SK-N-SH (cell line): ENCODE results near the gene INPPL1. TPM values are rescaled to one million over a fixed set of nuclear protein-coding genes. Genes with fewer than 3 reads are reported as not detected.

Experiments used
- CTCF ChIA-PET: fragments of 300-600, 350-600 bp; formaldehyde crosslinking; extraction: SDS; loops from one replicate; lab custom pipeline; 2021; lab: Yijun Ruan, JAX
- POLR2A ChIA-PET: fragments of 350-600 bp; sonication (Branson Sonifier 250); formaldehyde crosslinking; extraction: SDS; loops from one replicate; lab custom pipeline; 2020; ENCODE audit warnings: antibody characterized with exemption, inconsistent platforms; lab: Yijun Ruan, JAX
- DNase-seq: peaks from one replicate; pipeline ENCODE4 v3.0.0; 2012
- H2AFZ ChIP-seq: fragments of 200-600 bp; sonication (generic); 2 replicates; pipeline ENCODE4 v1.8.1; 2016; ENCODE audit warnings: antibody characterized with exemption, mild to moderate bottlenecking, low read depth
- H3F3A ChIP-seq: fragments of 200-600 bp; sonication (generic); replicated peaks from 2 replicates; pipeline ENCODE3; 2016; ENCODE audit warnings: antibody characterized with exemption, mild to moderate bottlenecking; ENCODE audit not compliant: insufficient read depth
- H3K27ac ChIP-seq, 2 experiments: fragments of 200-500 bp in 1 of 2; fragments of 200-600 bp in 1 of 2; sonication (Bioruptor generic) in 1 of 2; sonication (generic), shearing (Covaris generic) in 1 of 2; 2 replicates each; pipeline versions ENCODE4 v1.5.1 to v1.6.1; 2014 to 2016; ENCODE audit warnings: low read depth in 2 of 2, inconsistent platforms in 1 of 2, low read length in 1 of 2, mild to moderate bottlenecking in 1 of 2, mixed read lengths in 1 of 2
- H3K27me3 ChIP-seq: fragments of 200-600 bp; sonication (generic), shearing (Covaris generic); 2 replicates; pipeline ENCODE4 v1.6.1; 2016; ENCODE audit warnings: mixed run types; ENCODE audit not compliant: insufficient read depth
- H3K36me3 ChIP-seq, 2 experiments: fragments of 200-500 bp in 1 of 2; fragments of 200-600 bp in 1 of 2; sonication (Bioruptor generic) in 1 of 2; sonication (generic) in 1 of 2; replicated peaks in 1 of 2; 2 replicates each; pipeline versions ENCODE3 to v1.5.1; 2014 to 2016; ENCODE audit warnings: low read length in 1 of 2, mild to moderate bottlenecking in 1 of 2; ENCODE audit not compliant: insufficient read depth in 2 of 2, control insufficient read depth in 1 of 2
- H3K4me1 ChIP-seq, 2 experiments: fragments of 200-500 bp in 1 of 2; fragments of 200-600 bp in 1 of 2; sonication (Bioruptor generic) in 1 of 2; sonication (generic), shearing (Covaris generic) in 1 of 2; 2 replicates each; pipeline versions ENCODE4 v1.5.1 to v1.6.1; 2014 to 2016; ENCODE audit warnings: low read depth in 1 of 2, low read length in 1 of 2, mixed run types in 1 of 2; ENCODE audit not compliant: insufficient read depth in 2 of 2, control insufficient read depth in 1 of 2
- H3K4me2 ChIP-seq: fragments of 200-600 bp; sonication (generic), shearing (Covaris generic); 2 replicates; pipeline ENCODE4 v1.6.1; 2017; ENCODE audit warnings: mixed run types
- H3K4me3 ChIP-seq, 2 experiments: fragments of 200-500 bp in 1 of 2; fragments of 200-600 bp in 1 of 2; sonication (Bioruptor generic) in 1 of 2; sonication (generic), shearing (Covaris generic) in 1 of 2; 2 replicates each; pipeline versions ENCODE4 v1.5.1 to v1.8.1; 2014 to 2016; ENCODE audit warnings: low read depth in 2 of 2, inconsistent platforms in 1 of 2, low read length in 1 of 2, mild to moderate bottlenecking in 1 of 2, mixed read lengths in 1 of 2, moderate library complexity in 1 of 2
- H3K79me2 ChIP-seq: fragments of 200-600 bp; sonication (generic); 2 replicates; pipeline ENCODE4 v1.8.1; 2017; ENCODE audit warnings: mild to moderate bottlenecking; ENCODE audit not compliant: insufficient read depth
- H3K9ac ChIP-seq: fragments of 200-600 bp; sonication (generic); 2 replicates; pipeline ENCODE4 v1.6.1; 2017; ENCODE audit warnings: mixed run types
- H3K9me2 ChIP-seq: fragments of 200-600 bp; sonication (generic); 2 replicates; pipeline ENCODE4 v1.6.1; 2017; ENCODE audit warnings: mixed run types
- H3K9me3 ChIP-seq: fragments of 200-600 bp; sonication (generic); 2 replicates; pipeline ENCODE4 v1.6.1; 2017; ENCODE audit warnings: mixed run types, mild to moderate bottlenecking, moderate library complexity
- H4K20me1 ChIP-seq: fragments of 200-600 bp; sonication (generic); 2 replicates; pipeline ENCODE4 v1.6.1; 2017; ENCODE audit warnings: mild to moderate bottlenecking, mixed run types; ENCODE audit not compliant: insufficient read depth
- CHD2 ChIP-seq: fragments of 150-350 bp; IDR thresholded peaks from 2 replicates; pipeline ENCODE4 v1.6.1; 2018; ENCODE audit warnings: low read length; ENCODE audit not compliant: partially characterized antibody
- ELF1 ChIP-seq: IDR thresholded peaks from 2 replicates; pipeline ENCODE4 v1.4.0; 2012
- EP300 ChIP-seq, 2 experiments: IDR thresholded peaks; 2 replicates each; pipeline versions ENCODE4 v1.4.0 to v1.6.1; 2012; ENCODE audit warnings: borderline replicate concordance in 1 of 2, low read depth in 1 of 2, low read length in 1 of 2
- FOXM1 ChIP-seq: IDR thresholded peaks from 2 replicates; pipeline ENCODE4 v1.4.0; 2012; ENCODE audit warnings: low read depth, mild to moderate bottlenecking
- GABPA ChIP-seq: IDR thresholded peaks from 2 replicates; pipeline ENCODE4 v1.4.0; 2012; ENCODE audit warnings: low read depth, mild to moderate bottlenecking
- JUND ChIP-seq: IDR thresholded peaks from 2 replicates; pipeline ENCODE4 v1.4.0; 2012
- MEF2A ChIP-seq: IDR thresholded peaks from 2 replicates; pipeline ENCODE4 v1.4.0; 2012; ENCODE audit warnings: low read depth, borderline replicate concordance
- MXI1 ChIP-seq: IDR thresholded peaks from 2 replicates; pipeline ENCODE4 v1.6.1; 2012; ENCODE audit warnings: mild to moderate bottlenecking, low read depth, low read length, improper control_type of control experiment
- POLR2AphosphoS5 ChIP-seq: IDR thresholded peaks from 2 replicates; pipeline ENCODE4 v1.6.1; 2012; ENCODE audit warnings: low read depth, low read length
- RAD21 ChIP-seq: IDR thresholded peaks from 2 replicates; pipeline ENCODE4 v1.6.1; 2012; ENCODE audit warnings: mild to moderate bottlenecking, low read length
- REST ChIP-seq: IDR thresholded peaks from 2 replicates; pipeline ENCODE4 v1.6.1; 2012; ENCODE audit warnings: mild to moderate bottlenecking, low read depth, low read length, moderate library complexity
- SMC3 ChIP-seq: IDR thresholded peaks from 2 replicates; pipeline ENCODE4 v1.6.1; 2012; ENCODE audit warnings: low read depth, low read length, improper control_type of control experiment
- TAF1 ChIP-seq: IDR thresholded peaks from 2 replicates; pipeline ENCODE4 v1.6.1; 2012; ENCODE audit warnings: low read depth, mild to moderate bottlenecking, low read length, moderate library complexity, borderline replicate concordance
- TCF12 ChIP-seq: IDR thresholded peaks from 2 replicates; pipeline ENCODE4 v1.4.0; 2012
- TEAD4 ChIP-seq: IDR thresholded peaks from 2 replicates; pipeline ENCODE4 v1.4.0; 2012; ENCODE audit warnings: mild to moderate bottlenecking, borderline replicate concordance; ENCODE audit not compliant: insufficient read depth
- YY1 ChIP-seq: IDR thresholded peaks from 2 replicates; pipeline ENCODE4 v1.4.0; 2012; ENCODE audit warnings: low read depth, mild to moderate bottlenecking
- WGBS: methylation state at CpG from one replicate; pipeline ENCODE4 v1.1.6; 2017; ENCODE audit warnings: low lambda C conversion rate; 5-methylcytosine and 5-hydroxymethylcytosine counted together
- polyA plus RNA-seq, 3 experiments: library from polyadenylated mRNA; depleted of rRNA; stranded (reverse); fragments of >200 nt; gene quantifications; 2 replicates each; pipeline ENCODE4 v1.2.3, GENCODE V29; 2012
- TF ChIP-seq, protein P1 (sequence below): fragments of 150-350 bp; IDR thresholded peaks from 2 replicates; pipeline ENCODE4 v1.6.1; 2016; ENCODE audit warnings: mild to moderate bottlenecking, low read depth, low read length
- TF ChIP-seq, protein P2 (sequence below): IDR thresholded peaks from 2 replicates; pipeline ENCODE4 v1.4.0; 2012; ENCODE audit warnings: low read depth, borderline replicate concordance
- TF ChIP-seq, protein P3 (sequence below): IDR thresholded peaks from 2 replicates; pipeline ENCODE4 v1.4.0; 2012; ENCODE audit warnings: low read depth, borderline replicate concordance

The INPPL1 gene, protein sequence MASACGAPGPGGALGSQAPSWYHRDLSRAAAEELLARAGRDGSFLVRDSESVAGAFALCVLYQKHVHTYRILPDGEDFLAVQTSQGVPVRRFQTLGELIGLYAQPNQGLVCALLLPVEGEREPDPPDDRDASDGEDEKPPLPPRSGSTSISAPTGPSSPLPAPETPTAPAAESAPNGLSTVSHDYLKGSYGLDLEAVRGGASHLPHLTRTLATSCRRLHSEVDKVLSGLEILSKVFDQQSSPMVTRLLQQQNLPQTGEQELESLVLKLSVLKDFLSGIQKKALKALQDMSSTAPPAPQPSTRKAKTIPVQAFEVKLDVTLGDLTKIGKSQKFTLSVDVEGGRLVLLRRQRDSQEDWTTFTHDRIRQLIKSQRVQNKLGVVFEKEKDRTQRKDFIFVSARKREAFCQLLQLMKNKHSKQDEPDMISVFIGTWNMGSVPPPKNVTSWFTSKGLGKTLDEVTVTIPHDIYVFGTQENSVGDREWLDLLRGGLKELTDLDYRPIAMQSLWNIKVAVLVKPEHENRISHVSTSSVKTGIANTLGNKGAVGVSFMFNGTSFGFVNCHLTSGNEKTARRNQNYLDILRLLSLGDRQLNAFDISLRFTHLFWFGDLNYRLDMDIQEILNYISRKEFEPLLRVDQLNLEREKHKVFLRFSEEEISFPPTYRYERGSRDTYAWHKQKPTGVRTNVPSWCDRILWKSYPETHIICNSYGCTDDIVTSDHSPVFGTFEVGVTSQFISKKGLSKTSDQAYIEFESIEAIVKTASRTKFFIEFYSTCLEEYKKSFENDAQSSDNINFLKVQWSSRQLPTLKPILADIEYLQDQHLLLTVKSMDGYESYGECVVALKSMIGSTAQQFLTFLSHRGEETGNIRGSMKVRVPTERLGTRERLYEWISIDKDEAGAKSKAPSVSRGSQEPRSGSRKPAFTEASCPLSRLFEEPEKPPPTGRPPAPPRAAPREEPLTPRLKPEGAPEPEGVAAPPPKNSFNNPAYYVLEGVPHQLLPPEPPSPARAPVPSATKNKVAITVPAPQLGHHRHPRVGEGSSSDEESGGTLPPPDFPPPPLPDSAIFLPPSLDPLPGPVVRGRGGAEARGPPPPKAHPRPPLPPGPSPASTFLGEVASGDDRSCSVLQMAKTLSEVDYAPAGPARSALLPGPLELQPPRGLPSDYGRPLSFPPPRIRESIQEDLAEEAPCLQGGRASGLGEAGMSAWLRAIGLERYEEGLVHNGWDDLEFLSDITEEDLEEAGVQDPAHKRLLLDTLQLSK
- 123 and 138 TPM in 2 replicates for polyA plus RNA-seq (2012; rRNA removed)
- polyA plus RNA-seq (2012; cell fraction: cytosol; rRNA removed) = 26.6 and 41.4 TPM in 2 replicates
- 712 and 808 TPM in 2 replicates for polyA plus RNA-seq (2012; cell fraction: nucleus; rRNA removed)

- Histone ChIP-seq H3K9ac (peak within 1 kb of the TSS; percentile 98), H4K20me1 (peaks cover 48% of the 10 kb centered on the region), H3K79me2 (peaks cover 56% of the 10 kb centered on the region), H3K4me2 (peak within 1 kb of the TSS; percentile 100), H3K9me3 (no peaks in the 10 kb centered on the region), H3K36me3 (peaks cover 30 to 34% of the 10 kb centered on the region in 2 experiments), H3F3A (peaks cover 3% of the 10 kb centered on the region), H3K4me3 (peak within 1 kb of the TSS; percentile 96 to 100), H2AFZ (peak within 1 kb of the TSS; percentile 82; the same call in 1 of the 2 replicates), H3K4me1 (peaks cover 5 to 34% of the 10 kb centered on the region in 2 experiments; a peak in 3 of 4 replicates), H3K9me2 (no peaks in the 10 kb centered on the region), H3K27ac (peak within 1 kb of the TSS; percentile 90 to 91), H3K27me3 (no peaks in the 10 kb centered on the region)
- WGBS = 0% methylated on average over 6 of the region's 81 CpGs
- ChIA-PET POLR2A (interaction anchor here (1.2 to 8.7 kb wide), 5 partner anchors 12 to 206 kb away, joined by 3 to 131 read pairs (median 6); partner anchors contain the start of gene PHOX2A), CTCF (interaction anchor here (0.6 to 9.1 kb wide), 8 partner anchors 12 to 248 kb away, joined by 3 to 73 read pairs (median 4); partner anchors contain the start of gene CLPB)
- peak; percentile 67 for DNase-seq
- no peak for TF ChIP-seq MEF2A
- no peak for TF ChIP-seq ELF1
- no peak for TF ChIP-seq RAD21
- TF ChIP-seq, protein P1, sequence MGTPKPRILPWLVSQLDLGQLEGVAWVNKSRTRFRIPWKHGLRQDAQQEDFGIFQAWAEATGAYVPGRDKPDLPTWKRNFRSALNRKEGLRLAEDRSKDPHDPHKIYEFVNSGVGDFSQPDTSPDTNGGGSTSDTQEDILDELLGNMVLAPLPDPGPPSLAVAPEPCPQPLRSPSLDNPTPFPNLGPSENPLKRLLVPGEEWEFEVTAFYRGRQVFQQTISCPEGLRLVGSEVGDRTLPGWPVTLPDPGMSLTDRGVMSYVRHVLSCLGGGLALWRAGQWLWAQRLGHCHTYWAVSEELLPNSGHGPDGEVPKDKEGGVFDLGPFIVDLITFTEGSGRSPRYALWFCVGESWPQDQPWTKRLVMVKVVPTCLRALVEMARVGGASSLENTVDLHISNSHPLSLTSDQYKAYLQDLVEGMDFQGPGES = no peak
- TF ChIP-seq TEAD4 = no peak
- TF ChIP-seq TCF12 = no peak
- TF ChIP-seq, protein P2, sequence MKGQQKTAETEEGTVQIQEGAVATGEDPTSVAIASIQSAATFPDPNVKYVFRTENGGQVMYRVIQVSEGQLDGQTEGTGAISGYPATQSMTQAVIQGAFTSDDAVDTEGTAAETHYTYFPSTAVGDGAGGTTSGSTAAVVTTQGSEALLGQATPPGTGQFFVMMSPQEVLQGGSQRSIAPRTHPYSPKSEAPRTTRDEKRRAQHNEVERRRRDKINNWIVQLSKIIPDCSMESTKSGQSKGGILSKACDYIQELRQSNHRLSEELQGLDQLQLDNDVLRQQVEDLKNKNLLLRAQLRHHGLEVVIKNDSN = no peak
- no peak for TF ChIP-seq GABPA
- TF ChIP-seq YY1 = no peak
- TF ChIP-seq CHD2 = peak; percentile 70
- no peak for TF ChIP-seq POLR2AphosphoS5
- TF ChIP-seq FOXM1 = no peak
- TF ChIP-seq, protein P3, sequence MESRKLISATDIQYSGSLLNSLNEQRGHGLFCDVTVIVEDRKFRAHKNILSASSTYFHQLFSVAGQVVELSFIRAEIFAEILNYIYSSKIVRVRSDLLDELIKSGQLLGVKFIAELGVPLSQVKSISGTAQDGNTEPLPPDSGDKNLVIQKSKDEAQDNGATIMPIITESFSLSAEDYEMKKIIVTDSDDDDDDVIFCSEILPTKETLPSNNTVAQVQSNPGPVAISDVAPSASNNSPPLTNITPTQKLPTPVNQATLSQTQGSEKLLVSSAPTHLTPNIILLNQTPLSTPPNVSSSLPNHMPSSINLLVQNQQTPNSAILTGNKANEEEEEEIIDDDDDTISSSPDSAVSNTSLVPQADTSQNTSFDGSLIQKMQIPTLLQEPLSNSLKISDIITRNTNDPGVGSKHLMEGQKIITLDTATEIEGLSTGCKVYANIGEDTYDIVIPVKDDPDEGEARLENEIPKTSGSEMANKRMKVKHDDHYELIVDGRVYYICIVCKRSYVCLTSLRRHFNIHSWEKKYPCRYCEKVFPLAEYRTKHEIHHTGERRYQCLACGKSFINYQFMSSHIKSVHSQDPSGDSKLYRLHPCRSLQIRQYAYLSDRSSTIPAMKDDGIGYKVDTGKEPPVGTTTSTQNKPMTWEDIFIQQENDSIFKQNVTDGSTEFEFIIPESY = no peak
- TF ChIP-seq JUND = no peak
- no peak for TF ChIP-seq EP300 (IDR thresholded peaks at IDR 0.05; ENCODE audit: borderline replicate concordance in 1 of 2, low read depth in 1 of 2, low read length in 1 of 2)
- no peak for TF ChIP-seq REST
- 0 out of 2 replicates have a peak, but pooled peaks have one; percentile 13 for TF ChIP-seq MXI1
- no peak for TF ChIP-seq SMC3
- peak; percentile 27; the same call in 1 of the 2 replicates for TF ChIP-seq TAF1
Observed at GRCh38 chr11:72224564-72225410, at the start of gene INPPL1. Gene INPPL1, plus strand, starts transcription at chr11:72224767. Its CDS starts 218 bp downstream, at chr11:72224985.
